ENCODE results near the gene OTUD5.

GRCh38 chrX:49003696-49004095 is 46.3 kb upstream of the OTUD5 start:
- TF ChIP-seq CTCF (IDR thresholded peaks at IDR 0.05; ENCODE audit: low read length): no peak
- TF ChIP-seq EZH2 (optimal IDR thresholded peaks at IDR 0.05; ENCODE audit: low read depth, low read length): no peak

All from MM.1S (cell line).